ENCODE results near the gene CLEC2B. TPM values are rescaled to one million over a fixed set of nuclear protein-coding genes. Genes with fewer than 3 reads are reported as not detected.

CLEC2B gene
- total RNA-seq, 2 donors from 2014 or later: 21.8 to 54.0 TPM

DNA sequence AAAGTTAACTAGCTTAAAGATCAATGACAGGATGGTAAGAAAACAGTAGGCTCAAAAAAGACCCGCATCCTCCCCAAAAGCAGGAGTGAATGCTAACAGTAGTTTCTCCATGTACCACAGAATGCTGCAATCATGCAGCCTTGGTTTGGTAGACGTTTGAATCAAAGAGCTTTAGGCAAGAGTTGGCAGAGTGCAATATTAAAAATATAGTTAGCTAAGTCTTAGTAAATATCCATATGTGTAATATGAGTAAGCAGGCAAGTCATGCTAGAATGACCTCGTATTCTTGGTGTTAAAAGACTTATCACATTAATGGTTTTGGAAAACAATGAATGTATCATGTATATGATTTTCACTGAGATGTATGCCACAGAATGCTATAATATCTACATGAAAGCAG is 60.6 kb downstream of the CLEC2B start:
- ATAC-seq (replicated peaks): peak; percentile 47
- Mint-ChIP-seq H3K27me3 (peaks cover 18% of the 10 kb centered on the region), H3K4me3 (no peak overlapping the region), H3K9me3 (no peaks in the 10 kb centered on the region), H3K36me3 (ENCODE audit: low read depth) (no peaks in the 10 kb centered on the region), H3K27ac (no peak overlapping the region), H3K4me1 (no peaks in the 10 kb centered on the region)

- Mint-ChIP-seq H3K36me3 (ENCODE audit: low read depth) (no peaks in the 10 kb centered on the region), H3K27me3 (peaks cover 13% of the 10 kb centered on the region), H3K4me3 (no peak overlapping the region), H3K9me3 (no peaks in the 10 kb centered on the region), H3K4me1 (no peaks in the 10 kb centered on the region), H3K27ac (no peak overlapping the region)
- ATAC-seq (replicated peaks): no peak
These were observed 62.4 kb downstream of the CLEC2B start for GRCh38 chr12:9806714-9807113.

GRCh38 chr12:9805883-9806282 is 63.3 kb downstream of the CLEC2B start:
- no peaks in the 10 kb centered on the region for H3K4me1 Mint-ChIP-seq

More at GRCh38 chr12:9805883-9806282, 63.3 kb downstream of the CLEC2B start:
- ATAC-seq (replicated peaks): no peak
- Mint-ChIP-seq H3K27me3 (peaks cover 7% of the 10 kb centered on the region), H3K36me3 (ENCODE audit: low read depth) (no peaks in the 10 kb centered on the region), H3K4me3 (no peak overlapping the region), H3K9me3 (no peaks in the 10 kb centered on the region), H3K27ac (no peak overlapping the region)

Other genes with a start within 250 kb of the CLEC2B start
- 100 to 1,000 TPM; 146 to 267 TPM for gene CLEC2D, start 199.6 kb downstream of the CLEC2B start, total RNA-seq
- gene CLECL1, start 136.3 kb downstream of the CLEC2B start, total RNA-seq: 1 to 10 TPM; 6.1 to 7.7 TPM
- gene CD69, start 108.5 kb downstream of the CLEC2B start, total RNA-seq: 100 to 1,000 TPM in 1 of 2 donors, 10 to 100 TPM in 1; 51.8 to 150 TPM
- not detected for gene KLRF1, start 41.9 kb downstream of the CLEC2B start, total RNA-seq
- gene KLRF2, start 12.1 kb upstream of the CLEC2B start, total RNA-seq: not detected
- gene CLEC2A, start 63.0 kb upstream of the CLEC2B start, total RNA-seq: not detected
- under 1 TPM in 1 of 2 donors, not detected in 1; 0.39 TPM for gene CLEC12A, start 102.1 kb upstream of the CLEC2B start, total RNA-seq
- not detected for gene CLEC1B, start 129.8 kb upstream of the CLEC2B start, total RNA-seq
- gene CLEC12B, start 141.3 kb upstream of the CLEC2B start, total RNA-seq: not detected
- not detected for gene CLEC9A, start 161.3 kb upstream of the CLEC2B start, total RNA-seq
- not detected for gene CLEC1A, start 229.6 kb upstream of the CLEC2B start, total RNA-seq

Measured in activated T-helper 17 cell treated with anti-CD3 and anti-CD28 coated beads, Interleukin-2, amount 50 U/mL, for 72 hours (primary cell).